NCI-H510A (cell line): ENCODE data around the gene RNF8.

ENCODE experiments used
- DNase-seq: peaks from one replicate; lab custom pipeline; 2025; lab: John Stamatoyannopoulos, UW

Gene RNF8

DNA sequence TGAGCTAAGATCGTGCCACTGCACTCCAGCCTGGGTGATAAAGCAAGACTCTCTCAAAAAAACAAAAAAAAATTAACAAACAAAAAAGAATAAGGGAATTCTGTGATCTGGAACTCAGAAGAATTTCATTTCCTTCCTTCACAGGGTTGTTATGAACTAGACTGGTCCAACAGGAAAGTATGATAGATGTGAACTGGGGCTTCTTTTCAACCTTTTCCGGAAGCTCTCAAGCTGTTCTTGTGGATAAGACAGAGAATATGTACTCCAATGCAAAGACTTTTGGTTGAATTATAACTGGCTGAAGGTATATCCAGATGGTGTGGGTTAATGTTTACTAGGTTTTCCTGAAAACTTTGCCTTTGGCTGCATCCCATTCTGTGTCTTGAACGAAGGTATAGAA lies 5.3 kb downstream of the RNF8 start:
- no peak for DNase-seq

DNA sequence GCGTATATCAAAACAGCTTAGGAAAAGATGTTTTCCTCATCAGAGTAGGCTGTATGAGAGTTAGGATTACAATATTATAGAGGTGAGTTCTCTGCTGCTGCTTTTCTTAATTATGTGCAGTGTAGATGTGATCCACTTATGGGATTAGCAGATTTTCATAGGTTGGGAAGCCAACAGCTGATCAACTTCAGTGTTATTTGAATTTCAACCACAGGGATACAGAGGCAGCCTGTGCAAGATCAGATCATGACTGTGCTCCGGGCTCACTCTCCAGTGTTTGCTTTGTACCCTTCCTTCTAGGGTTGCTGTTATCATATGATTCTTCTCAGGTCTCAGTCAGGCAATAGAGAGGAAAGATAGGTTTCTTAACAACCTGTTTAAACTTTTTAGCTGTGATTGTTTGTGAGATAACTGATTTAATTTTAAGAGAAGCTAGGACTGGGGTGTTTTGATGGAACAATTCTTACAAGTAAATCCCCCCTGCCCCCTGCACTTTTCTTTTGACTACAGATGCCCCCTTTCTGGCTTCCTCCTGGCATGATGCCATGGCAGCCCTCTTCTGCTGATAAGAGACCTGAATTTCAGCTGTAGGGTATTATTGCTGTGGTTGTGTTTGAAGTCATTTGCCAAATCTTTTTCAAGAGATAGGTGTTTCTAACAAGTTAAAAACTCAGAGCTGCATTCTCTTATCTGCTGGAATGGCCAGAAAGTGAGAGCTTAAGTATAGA lies 8.5 kb downstream of the RNF8 start:
- DNase-seq: no peak

DNA sequence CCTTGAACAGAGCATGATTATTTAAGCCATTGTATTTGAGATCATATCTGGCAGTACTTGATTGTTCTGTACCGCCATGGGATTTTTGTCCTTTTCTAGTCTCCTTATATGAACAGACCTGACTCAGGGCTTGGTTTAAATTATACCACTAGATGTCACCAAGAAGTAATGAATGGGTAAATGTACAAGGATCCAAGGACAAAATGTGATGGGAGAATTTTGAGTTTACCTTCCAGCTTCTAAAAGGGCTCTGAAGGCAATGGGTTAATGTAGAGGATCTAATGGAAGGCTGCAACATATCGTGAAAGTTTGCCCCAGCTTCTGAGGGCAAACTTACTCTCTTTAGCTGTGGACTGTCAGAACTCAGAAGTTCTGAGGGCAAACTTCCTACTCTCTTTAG lies 12.0 kb downstream of the RNF8 start:
- DNase-seq: no peak

DNA sequence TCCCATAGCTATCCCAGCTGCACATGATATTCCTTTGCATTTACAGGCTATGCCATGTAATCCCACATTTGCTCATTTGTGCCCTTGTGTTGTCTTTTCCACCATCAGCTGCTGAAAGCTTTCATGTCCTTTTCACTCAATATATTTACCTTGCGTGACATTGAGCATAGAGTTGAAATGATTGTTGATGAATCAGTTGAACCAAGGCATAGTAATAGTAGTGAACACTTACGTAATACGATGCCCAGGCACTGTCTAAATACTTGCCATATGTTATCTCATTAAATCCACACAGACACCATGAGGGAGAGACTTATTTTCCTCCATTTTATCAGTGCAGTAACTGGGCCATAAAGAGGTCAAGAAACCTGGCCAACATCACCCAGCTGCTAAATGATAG lies 13.1 kb downstream of the RNF8 start:
- DNase-seq: no peak

DNA sequence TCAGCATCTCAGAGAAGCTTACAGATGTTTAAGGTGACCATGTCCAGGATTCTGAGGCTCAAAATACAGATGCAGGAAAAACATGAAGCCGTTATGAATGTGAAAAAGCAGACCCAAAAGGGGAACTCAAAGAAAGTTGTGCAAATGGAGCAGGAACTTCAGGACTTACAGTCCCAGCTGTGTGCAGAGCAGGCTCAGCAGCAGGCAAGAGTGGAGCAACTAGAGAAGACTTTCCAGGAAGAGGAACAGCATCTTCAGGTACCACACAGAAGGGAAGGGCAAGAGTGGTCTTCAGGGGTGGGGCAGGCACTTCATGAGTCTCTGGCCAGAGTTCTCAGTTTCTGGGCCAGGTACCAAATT lies 15.2 kb downstream of the RNF8 start:
- DNase-seq: no peak

DNA sequence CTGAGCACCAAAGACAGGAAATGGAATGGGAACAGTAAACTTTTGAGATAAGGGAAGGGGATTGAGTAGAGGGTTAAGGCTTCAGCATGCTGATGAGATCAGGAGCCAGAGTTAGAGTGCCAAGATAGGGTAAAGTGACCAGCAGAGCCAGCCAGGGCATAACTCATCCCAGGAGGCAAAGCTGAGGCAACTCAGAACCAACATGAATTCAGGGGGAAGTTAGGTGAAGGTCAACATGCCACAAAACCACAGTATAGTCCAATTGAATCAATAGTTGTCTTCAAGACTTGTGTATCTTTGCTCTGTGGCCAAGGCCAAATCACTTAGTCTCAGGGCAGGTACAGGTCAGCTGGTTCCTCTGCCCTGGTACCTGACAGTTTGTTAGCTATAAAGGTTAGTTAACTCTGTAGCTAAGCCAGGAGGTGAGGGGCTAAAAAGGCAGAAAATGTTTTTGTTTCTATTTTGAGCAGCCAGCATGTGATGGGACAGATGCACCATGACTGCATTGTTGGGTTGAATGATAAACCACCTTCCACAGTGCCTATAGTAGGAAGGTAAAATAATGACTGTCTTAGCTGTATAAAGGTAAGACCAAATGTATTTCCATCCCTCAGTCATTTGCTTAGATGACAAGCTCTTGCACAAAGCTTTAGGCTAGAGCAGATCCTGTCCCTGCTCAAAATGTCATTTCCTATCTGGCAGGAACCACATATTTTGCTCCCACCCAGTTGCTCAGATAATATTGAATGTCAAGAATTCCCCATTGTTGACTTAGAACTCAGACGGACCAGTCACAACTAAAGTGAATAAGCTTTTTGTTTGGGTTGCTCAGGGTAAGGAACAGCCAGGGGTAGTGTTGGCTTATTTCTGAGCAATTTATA lies 15.8 kb downstream of the RNF8 start:
- DNase-seq: no peak

DNA sequence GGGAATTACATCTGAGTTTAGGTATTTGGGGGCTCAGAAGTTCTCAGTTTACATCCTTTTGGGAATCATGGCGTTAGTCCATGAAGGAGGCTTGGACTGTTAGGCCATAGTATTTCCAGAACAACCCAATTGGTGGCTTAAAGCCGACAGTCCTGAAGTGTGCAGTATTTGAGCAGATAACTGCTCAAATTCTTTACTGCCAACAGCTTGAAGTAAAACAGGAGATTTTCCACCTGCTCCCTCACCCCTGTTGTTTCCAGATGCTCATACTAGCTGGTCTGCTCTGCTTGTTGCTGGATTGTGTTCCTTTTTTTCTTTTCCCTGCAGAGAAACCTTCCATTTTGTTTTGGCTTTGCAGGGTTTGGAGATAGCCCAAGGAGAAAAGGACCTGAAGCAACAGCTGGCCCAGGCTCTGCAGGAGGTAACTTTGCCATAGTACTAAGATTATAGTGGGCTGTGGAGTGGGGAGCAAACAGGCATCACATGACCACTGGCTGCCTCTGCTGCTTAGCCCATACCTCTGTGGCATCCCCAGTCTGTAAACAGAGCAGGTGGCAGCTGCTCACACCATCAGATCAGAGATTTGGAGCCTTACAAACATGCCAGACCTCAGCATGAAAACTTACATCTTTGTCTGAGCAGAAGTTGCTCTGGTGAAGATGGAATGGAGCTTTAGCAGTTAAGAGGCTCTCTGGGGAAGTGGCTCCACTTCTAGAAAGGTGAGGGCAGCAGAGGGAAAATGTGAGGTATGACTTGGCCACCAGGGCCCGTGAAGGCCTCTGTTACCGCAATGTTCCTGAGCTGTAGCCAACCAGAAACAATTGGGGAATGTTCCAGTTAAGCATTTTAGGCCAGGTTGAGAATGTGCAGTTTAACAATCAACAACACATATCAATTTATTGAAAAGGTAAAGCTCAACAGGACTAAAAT lies 17.6 kb downstream of the RNF8 start:
- peak; percentile 25 for DNase-seq

DNA sequence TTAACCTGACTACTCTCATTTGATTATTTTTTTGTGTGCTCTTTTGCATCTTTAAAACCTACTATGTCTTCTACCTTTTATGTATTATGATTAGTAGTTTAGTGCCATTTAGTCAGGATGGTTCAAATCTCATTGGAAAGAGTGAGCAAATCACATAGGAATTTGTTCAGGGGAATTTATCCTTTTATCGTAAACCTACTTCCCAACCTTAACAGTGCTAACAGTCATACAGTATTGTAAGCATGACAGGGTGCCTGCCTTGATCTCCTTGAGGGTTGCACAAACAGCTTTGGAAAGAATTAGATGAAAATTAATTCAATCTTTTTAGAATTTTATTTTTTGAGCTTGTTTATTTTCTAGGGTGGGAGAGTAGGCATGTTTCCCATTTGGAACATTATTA lies 18.3 kb downstream of the RNF8 start:
- DNase-seq: no peak

DNA sequence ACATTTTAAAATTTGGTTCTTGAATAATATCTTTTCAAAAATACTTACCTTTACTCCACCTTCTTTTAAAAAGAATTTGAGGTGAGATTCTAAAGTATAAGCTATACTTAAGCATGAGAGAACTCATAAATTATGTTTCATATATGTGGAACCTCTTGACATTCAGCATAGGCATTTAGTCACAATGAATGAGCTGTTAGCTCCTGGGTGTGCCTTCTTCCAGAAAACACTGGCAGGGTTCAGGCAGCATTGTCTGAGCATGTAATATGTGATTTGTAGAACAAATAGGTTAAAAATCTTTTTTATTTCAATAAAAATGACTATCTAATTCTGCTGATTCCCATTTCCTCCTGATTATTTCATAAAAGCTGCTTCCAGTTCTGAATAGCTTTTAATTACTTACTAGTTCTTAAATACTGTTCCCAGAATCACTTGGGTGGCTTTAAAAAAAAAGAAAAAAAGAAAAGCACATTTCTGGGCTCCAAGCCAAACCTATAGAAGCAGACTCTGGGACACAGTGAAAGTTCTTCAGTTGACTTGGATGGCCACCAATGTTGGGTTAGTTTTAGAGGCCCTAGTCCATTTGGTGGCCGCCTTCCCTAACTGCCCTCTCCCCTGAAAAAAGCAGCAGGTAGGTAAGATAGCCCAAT lies 20.2 kb downstream of the RNF8 start:
- no peak for DNase-seq

DNA sequence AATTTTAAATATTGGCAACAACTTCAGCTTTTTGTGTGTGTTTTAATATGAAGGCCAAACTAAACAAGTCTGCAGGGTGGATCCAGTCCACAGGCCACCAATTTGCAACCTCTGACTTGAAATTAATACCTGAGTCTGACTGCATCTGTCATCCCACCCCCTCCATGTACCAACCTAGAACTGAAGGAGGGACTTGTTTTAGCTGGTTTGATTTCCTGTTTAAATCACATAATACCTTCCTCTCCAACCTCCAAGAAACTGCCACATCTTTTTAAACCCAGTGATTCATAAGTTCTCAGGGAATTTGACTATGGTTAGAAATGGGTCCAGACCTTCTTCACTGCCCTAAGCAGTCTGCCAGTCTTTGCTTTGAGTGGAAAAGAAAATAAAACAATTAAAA lies 21.6 kb downstream of the RNF8 start:
- DNase-seq: no peak

DNA sequence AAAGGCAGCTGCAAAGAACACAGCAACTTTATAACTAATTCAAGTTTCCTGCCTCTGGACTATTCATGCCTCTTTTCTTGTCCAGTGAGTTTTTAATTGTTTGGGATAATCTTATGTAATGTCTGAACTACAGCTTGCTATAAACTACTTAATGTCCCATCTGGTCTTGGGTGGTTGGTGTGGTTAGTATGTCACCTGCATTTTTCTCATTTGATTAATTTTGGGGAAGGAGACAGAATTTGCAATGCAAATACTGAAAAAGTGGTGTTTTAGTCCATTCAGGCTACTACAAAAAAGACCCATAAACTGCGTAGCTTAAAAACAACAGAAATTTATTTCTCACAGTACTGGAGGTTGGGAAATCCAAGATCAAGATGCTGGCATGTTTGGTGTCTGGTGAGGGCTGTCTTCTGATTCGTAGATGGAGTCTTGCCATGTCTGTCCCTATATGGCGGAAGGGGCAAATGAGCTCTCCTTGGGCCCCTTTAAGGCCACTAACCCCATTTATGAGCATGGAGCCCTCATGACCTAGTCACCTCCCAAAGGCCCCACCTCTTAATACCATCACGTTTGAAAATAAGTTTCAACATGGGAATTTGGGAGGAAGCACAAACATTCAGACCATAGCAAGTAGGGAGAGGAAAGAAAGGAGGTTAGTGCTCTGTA lies 22.4 kb downstream of the RNF8 start:
- no peak for DNase-seq

DNA sequence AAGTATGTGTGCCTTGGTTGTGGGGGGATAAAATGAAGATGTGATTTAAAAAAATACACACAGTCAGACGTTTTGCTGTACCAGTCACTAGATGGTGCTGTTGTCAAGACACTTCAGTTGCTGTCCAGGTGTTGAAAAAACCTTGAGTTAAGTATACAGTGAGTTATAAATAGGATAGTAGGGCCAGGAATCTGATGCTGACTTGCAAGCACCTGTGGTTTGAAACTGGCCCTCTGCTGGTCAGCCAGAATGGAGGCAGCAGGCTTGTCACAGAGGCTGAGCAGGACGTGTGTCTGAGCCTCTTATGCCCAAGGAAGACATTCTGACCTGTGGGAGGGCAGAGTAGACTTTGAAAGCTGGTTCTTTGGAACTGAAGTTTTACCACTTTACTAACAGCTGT lies 27.8 kb downstream of the RNF8 start:
- DNase-seq: peak; percentile 90

DNA sequence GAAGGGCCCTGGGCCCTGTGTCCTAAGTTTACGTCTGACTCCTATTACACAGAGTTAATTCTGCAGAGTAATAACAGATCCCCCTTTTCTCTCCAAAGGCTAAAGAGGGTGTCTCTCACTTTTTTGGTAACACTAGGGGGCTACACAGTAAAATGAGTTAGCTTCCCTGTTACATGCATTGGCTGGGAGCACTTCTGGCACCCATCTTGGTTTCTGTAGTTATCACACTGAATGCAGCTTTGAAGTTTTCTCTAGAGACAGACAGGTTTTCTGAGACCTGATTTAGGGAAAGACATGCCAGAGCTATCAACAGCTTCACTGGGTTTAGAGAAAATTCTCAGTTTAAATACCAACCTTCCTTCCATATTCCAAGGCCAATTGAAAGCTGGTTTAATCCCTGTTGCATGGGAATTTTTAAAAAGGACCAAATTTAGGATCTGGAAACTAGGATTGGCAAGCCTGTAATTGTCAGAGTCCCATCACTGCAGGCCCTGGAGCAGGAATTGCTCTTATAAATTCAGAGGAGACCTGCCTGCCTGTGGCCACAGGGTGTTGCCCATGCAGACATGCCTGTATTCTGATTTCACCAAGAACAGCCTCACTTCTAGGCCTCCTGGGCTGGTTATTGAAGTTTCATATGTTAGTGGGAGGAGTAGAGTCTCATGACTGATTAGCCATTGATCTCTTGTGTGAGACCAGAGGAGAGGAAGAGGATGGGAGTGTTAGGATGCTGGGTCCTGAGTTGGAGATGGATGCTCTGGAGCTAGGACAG lies 29.4 kb downstream of the RNF8 start:
- no peak for DNase-seq

DNA sequence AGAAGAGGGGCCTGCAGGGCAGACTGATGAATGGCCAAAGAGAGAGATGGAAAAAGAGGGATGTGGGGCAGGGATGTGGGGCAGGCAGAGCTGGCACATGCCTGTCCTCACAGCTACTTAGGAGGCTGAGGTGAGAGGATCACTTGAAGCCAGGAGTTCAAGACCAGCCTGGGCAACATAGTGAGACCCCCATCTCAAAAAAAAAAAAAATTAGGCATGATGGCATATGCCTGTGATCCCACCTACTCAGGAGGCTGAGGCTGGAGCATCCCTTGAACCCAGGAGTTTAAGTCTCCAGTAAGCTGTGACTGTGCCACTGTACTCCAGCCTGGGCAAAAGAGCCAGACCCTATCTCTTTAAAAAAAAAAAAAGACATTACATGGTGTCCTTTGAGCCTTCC lies 34.8 kb downstream of the RNF8 start:
- DNase-seq: no peak

DNA sequence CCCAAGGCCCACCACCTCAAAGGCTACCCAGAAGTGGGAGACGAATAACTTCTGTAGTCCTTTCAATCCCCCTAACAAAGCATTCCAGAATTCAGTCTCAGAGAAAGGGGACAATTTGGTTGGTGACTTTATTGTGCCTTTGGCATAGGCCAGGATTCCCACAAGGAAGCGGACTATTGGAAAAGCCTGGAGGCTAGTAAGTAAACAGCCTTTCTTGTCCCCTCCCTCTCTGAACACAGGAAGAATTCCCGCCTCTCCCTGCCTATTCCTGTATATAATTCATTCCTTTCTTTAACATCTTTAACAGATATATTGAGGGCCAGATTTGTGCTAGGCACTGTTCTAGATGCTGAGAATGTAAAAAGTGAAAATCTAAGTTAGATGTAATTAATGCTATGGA lies 36.1 kb downstream of the RNF8 start:
- DNase-seq: no peak

DNA sequence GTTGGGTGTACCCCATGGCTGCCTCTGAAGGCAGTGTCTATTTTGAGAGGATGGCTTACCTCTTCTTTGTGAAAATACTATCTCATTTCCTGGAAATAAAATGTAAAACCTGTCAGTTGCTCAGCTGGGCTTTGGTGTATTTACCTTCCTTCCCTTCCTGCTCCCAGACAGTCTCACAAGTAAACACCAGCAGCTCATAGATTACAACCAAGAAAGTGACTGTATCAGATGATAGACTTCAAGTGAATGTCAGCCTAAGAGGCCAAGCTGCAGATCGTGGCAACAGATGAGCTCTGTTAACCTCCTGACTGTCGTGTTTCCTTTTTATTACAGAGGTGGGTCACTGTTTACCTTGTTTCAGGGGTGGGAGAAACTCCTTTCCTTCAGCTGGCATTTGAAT lies 37.3 kb downstream of the RNF8 start:
- no peak for DNase-seq

DNA sequence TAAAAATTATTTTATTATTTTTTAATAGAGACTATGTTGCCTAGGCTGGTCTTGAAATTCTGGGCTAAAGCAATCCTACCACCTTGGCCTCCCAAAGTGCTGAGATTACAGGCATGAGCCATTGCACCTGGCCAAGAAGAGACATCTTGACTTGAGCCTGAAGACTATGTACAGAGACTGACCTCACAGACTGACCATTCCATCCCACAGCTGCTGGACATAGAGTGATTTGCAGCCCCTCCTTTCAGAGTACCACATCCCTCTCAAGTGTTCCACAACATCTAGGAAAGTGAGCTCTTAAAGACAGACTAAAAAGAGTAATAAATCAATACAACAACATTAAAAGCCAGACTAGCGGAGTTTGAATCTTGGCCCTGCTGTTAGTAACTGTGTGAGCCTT lies 39.0 kb downstream of the RNF8 start:
- DNase-seq: no peak

DNA sequence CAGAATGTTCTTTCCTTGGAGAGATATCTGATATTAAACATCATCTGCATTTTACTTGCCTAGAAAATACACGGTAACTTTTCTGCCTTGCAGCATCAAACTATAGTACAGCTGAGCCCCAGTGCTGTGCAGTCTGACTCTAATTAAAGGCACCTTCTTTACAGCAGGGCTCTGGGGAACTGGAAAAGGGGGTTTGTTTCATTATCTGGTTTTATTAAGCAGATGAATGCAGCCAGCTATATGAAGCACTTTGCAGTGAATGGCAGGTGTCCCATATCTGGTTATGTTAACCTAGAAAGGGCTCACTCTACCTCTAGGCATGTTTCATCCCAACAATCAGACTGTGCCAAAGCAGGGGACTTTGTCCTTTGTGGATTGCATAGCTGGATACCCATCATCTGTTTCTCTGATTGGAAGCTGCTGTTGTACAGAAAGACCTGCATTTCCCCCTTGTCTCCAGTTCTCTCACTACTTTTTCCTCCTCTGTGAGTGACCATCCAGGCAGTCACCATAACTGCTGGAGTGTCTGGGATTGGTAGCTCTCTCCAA lies 39.7 kb downstream of the RNF8 start:
- DNase-seq: no peak

DNA sequence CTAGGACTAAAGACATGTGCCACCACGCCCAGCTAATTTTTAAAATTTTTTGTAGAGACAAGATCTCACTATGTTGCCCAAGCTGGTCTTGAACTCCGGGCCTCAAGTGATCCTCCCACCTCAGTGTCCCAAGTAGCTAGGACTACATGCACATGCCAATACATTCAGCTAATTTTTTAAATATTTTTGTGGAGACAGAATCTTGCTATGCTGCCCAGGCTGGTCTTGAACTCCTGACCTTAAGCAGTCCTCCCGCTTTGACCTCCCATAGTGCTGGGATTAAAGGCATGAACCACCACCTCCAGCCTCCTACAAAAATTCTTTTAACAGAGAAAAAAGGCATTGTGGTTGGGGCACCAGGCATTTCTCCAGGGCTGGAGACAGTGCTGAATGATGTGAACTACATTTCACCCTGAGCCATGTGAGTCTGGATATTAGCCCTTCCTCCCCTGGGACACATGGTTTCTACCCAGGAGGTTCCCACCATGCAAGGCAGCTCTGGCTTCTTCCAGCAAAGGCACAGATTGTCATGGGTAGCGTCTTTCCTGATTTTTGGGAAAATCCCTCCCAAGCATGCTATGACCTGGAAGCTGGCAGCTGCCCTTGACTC lies 42.9 kb downstream of the RNF8 start:
- DNase-seq: no peak

DNA sequence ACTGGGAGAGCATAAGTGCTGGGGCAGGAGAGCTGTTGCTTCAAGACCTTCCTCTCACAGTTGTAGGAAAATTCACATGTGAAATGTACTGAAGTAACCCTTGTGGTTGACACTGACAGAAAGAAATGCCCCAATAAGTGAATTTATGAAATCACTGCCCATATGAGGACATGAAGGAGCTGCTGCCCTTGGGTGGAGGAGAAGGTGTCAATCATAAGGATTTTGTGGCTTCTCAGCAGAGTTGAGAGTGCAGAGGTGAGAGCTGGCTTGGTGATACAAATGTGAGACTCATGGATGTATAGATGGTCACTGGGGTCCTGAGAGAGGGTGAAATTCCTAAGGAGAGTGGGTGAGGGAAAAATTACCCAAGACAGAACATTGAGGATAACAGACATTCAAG lies 45.3 kb downstream of the RNF8 start:
- DNase-seq: no peak
